Measurements from ENCODE around the gene ATM. TPM values are rescaled to one million over a fixed set of nuclear protein-coding genes. Genes with fewer than 3 reads are reported as not detected.

ATM gene
- 74.6 and 80.0 TPM in 2 replicates for polyA plus RNA-seq
- polyA minus RNA-seq = 140 and 141 TPM in 2 replicates

- TF ChIP-seq SMC3 (conservative IDR thresholded peaks at IDR 0.05; ENCODE audit: poor library complexity) = peak; percentile 62
- TF ChIP-seq POLR2AphosphoS5 (IDR thresholded peaks at IDR 0.05) = peak; percentile 96
- no peak for TF ChIP-seq EP300 (conservative IDR thresholded peaks at IDR 0.05; ENCODE audit: poor library complexity, severe bottlenecking)
- TF ChIP-seq RAD21 (conservative IDR thresholded peaks at IDR 0.05) = peak; percentile 65
- peak; percentile 100 for TF ChIP-seq MXI1 (conservative IDR thresholded peaks at IDR 0.05; ENCODE audit: poor library complexity, severe bottlenecking)
- TF ChIP-seq TAF1 (IDR thresholded peaks at IDR 0.05; ENCODE audit: low read depth) = peak; percentile 67
- TF ChIP-seq CTCF (IDR thresholded peaks at IDR 0.05; ENCODE audit: poor library complexity, severe bottlenecking) = peak; percentile 99
- peak; percentile 35 for TF ChIP-seq REST (IDR thresholded peaks at IDR 0.05; ENCODE audit: borderline replicate concordance)
- no peak for TF ChIP-seq EZH2 (IDR thresholded peaks at IDR 0.05; ENCODE audit: borderline replicate concordance, insufficient read depth, low read length, poor library complexity, severe bottlenecking)
- H2AFZ ChIP-seq (ENCODE audit: low read depth, low read length) = peak within 1 kb of the TSS; percentile 92
- peak within 1 kb of the TSS; percentile 90 for H3K9ac ChIP-seq (ENCODE audit: low read length)
- no peaks in the 10 kb centered on the region for H3K36me3 ChIP-seq (ENCODE audit: insufficient read depth, low read length)
- H3K9me2 ChIP-seq (ENCODE audit: insufficient read depth, low read length) = no peaks in the 10 kb centered on the region
- H3K9me3 ChIP-seq (ENCODE audit: low read length) = no peaks in the 10 kb centered on the region
- H3K4me3 ChIP-seq (ENCODE audit: low read length) = peak within 1 kb of the TSS; percentile 85
- H3K79me2 ChIP-seq (replicated peaks; ENCODE audit: insufficient read depth, low read length) = peaks cover 65% of the 10 kb centered on the region
- peak within 1 kb of the TSS; percentile 66 for H3K4me2 ChIP-seq (ENCODE audit: low read length)
- H3K27me3 ChIP-seq (ENCODE audit: insufficient read depth, low read depth, low read length) = no peaks in the 10 kb centered on the region
- H3F3A ChIP-seq (ENCODE audit: insufficient read depth, low read length, poor library complexity, severe bottlenecking) = no peaks in the 10 kb centered on the region
- H4K20me1 ChIP-seq (ENCODE audit: insufficient read depth) = no peaks in the 10 kb centered on the region
- peak within 1 kb of the TSS; percentile 95 for H3K27ac ChIP-seq (ENCODE audit: low read length)
These were observed at the start of gene ATM, which contains the start of gene NPAT for GRCh38 chr11:108222574-108223347. TSS of gene ATM (plus strand) at chr11:108223067. CDS start at chr11:108227625, 4,558 bp downstream. TSS of gene NPAT (minus strand) at chr11:108222638. CDS start at chr11:108222536, 102 bp downstream.

GRCh38 chr11:108177570-108177969 lies 45.3 kb upstream of the ATM start:
- Histone ChIP-seq H3K4me3 (ENCODE audit: low read length) (no peak overlapping the region), H3F3A (ENCODE audit: insufficient read depth, low read length, poor library complexity, severe bottlenecking) (no peaks in the 10 kb centered on the region), H4K20me1 (ENCODE audit: insufficient read depth) (no peaks in the 10 kb centered on the region), H3K79me2 (replicated peaks; ENCODE audit: insufficient read depth, low read length) (no peaks in the 10 kb centered on the region), H3K4me2 (ENCODE audit: low read length) (no peak overlapping the region), H2AFZ (ENCODE audit: low read depth, low read length) (no peak overlapping the region), H3K27ac (ENCODE audit: low read length) (no peak overlapping the region), H3K9ac (ENCODE audit: low read length) (no peak overlapping the region), H3K36me3 (ENCODE audit: insufficient read depth, low read length) (peaks cover 6% of the 10 kb centered on the region), H3K9me3 (ENCODE audit: low read length) (no peaks in the 10 kb centered on the region), H3K9me2 (ENCODE audit: insufficient read depth, low read length) (no peaks in the 10 kb centered on the region), H3K27me3 (ENCODE audit: insufficient read depth, low read depth, low read length) (no peaks in the 10 kb centered on the region)
- TF ChIP-seq REST (IDR thresholded peaks at IDR 0.05; ENCODE audit: borderline replicate concordance) (no peak), TAF1 (IDR thresholded peaks at IDR 0.05; ENCODE audit: low read depth) (no peak), MXI1 (conservative IDR thresholded peaks at IDR 0.05; ENCODE audit: poor library complexity, severe bottlenecking) (no peak), SMC3 (conservative IDR thresholded peaks at IDR 0.05; ENCODE audit: poor library complexity) (no peak), RAD21 (conservative IDR thresholded peaks at IDR 0.05) (no peak), CTCF (IDR thresholded peaks at IDR 0.05; ENCODE audit: poor library complexity, severe bottlenecking) (no peak)

Data from neural cell (in vitro differentiated cells).